ENCODE results near the gene NFYA. TPM values are rescaled to one million over a fixed set of nuclear protein-coding genes. Genes with fewer than 3 reads are reported as not detected.

NFYA gene
- total RNA-seq, 1 donor from 2014 or later: 23.9 TPM

DNA sequence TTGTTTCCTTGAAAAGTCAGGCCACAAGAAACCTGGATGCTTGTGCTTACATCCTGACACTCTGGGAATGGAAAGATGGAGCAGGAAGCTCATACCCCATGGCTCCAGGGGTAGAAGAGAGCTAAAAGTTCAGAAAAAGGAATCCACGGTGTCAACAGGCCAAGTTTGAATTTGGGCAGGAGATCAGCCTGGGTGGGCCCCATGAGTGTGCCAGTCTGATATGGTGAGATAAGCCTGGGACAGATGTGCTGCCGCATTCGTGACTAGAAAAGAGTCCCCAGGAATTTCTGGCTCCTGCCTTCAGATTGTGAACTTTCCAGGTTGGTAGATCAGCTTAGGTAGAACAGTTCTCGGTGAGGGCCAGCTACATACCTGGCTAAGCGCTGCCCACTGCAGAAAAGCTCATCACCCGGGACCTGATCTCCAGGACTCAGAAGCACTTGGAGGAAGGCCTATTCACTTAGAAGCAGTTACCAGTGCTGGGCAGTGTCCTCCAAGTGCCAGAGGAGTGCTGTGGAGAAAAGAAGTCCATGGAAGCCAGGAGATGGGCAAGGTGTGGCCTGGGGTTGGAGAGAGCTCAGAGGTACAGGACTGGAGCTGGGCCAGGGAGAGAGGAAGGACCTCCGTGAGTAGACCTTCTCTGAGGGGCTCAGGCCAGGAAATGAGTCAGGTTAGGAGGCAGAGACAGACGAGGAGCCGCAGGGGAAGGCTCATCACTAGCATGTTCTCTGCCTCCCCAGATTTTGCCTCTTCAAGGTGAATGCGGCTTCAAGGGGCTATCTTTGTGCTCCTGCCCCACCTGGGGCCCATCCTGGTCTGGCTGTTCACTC is 30.3 kb upstream of the NFYA start, which contains the start of gene TSPO2:
Gene TSPO2 (plus strand): TSS at position 242 of the 830 bp plus-strand sequence. CDS start 519 bp downstream, at position 761.
- Histone ChIP-seq H3K4me1 (no peaks in the 10 kb centered on the region), H3K27me3 (no peaks in the 10 kb centered on the region)

DNA sequence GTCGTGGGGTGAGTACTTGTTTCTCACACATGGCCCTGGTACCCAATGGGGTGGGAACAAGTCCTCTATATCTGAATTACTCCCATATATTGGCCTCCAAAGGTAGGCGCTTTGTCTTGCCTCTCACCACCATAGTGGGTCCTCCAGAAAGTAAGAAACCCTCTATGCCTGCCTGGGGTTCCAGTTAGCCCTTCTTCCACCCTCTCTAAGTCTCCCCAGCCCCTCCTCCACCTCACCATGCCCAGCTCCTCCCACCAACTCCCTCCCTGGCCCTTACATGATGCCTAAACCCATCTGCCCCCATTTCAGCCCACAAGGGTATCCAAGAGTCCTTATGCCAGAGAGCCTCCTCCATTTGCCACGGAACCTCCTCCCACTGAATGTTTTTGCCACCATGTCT is 29.6 kb upstream of the NFYA start:
- intact Hi-C loops (cut with DNase I): no loop called here
- H3K4me1 ChIP-seq: no peaks in the 10 kb centered on the region
- DNase-seq: no peak
- no peak for ATAC-seq
- H3K9me3 ChIP-seq: no peaks in the 10 kb centered on the region
- no peaks in the 10 kb centered on the region for H3K27me3 ChIP-seq
- no peak overlapping the region for H3K4me3 ChIP-seq
- TF ChIP-seq, protein P1, sequence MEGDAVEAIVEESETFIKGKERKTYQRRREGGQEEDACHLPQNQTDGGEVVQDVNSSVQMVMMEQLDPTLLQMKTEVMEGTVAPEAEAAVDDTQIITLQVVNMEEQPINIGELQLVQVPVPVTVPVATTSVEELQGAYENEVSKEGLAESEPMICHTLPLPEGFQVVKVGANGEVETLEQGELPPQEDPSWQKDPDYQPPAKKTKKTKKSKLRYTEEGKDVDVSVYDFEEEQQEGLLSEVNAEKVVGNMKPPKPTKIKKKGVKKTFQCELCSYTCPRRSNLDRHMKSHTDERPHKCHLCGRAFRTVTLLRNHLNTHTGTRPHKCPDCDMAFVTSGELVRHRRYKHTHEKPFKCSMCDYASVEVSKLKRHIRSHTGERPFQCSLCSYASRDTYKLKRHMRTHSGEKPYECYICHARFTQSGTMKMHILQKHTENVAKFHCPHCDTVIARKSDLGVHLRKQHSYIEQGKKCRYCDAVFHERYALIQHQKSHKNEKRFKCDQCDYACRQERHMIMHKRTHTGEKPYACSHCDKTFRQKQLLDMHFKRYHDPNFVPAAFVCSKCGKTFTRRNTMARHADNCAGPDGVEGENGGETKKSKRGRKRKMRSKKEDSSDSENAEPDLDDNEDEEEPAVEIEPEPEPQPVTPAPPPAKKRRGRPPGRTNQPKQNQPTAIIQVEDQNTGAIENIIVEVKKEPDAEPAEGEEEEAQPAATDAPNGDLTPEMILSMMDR (IDR thresholded peaks at IDR 0.05): no peak
- no peak overlapping the region for H3K27ac ChIP-seq
- no peaks in the 10 kb centered on the region for H3K36me3 ChIP-seq

More for the DNA sequence above, 30.3 kb upstream of the NFYA start, which contains the start of gene TSPO2:
- Histone ChIP-seq H3K36me3 (no peaks in the 10 kb centered on the region), H3K4me3 (no peak within 1 kb of the TSS), H3K27ac (no peak within 1 kb of the TSS), H3K9me3 (no peaks in the 10 kb centered on the region)
- DNase-seq (no peak), ATAC-seq (no peak)
- TF ChIP-seq, protein P1 (IDR thresholded peaks at IDR 0.05): no peak
- intact Hi-C loops (cut with DNase I): no loop called here

DNA sequence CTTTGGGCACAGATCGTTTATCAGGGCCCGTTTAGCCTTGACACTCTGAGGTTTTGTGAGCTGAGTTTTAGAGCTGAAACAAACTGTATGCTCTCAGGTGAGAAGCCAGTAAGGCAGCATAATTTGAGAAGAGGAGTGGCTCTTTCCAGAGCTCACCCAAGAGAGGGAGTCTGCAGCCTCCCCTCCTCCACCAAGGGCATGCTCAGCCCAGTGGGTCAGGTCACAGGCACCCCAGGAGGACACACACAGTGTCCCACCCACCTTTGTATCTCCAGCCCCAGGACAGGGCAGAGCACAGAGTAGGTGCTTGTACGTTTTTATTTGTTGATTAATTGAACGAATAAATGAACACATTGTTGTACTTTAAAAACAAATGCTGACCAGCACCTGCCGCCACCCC is 27.1 kb upstream of the NFYA start:
- Histone ChIP-seq H3K9me3 (no peaks in the 10 kb centered on the region), H3K27me3 (no peaks in the 10 kb centered on the region), H3K4me1 (no peaks in the 10 kb centered on the region), H3K4me3 (no peak overlapping the region), H3K27ac (no peak overlapping the region), H3K36me3 (no peaks in the 10 kb centered on the region)
- DNase-seq (no peak), ATAC-seq (no peak)
- intact Hi-C loops (cut with DNase I): no loop called here
- TF ChIP-seq, protein P1 (IDR thresholded peaks at IDR 0.05): no peak

DNA sequence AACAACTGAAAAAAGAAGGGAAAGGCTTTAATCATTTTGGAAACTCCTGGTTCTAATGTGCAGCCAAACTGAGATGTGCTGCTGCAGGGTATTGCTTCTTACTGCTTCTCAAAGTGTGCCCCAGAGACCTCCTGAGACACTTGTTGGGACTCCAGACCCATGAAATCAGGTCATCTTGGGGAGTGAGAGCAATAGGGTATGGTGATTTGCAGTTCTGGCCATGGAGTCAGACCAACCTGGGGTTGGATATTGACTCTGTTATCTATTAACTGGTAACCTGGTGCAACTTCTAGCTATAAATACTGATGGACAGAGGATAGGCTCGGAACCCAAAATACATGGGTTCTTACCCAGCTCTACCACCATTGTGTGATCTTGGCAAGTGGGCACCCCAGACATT is 26.7 kb upstream of the NFYA start:
- Histone ChIP-seq H3K27me3 (no peaks in the 10 kb centered on the region), H3K27ac (no peak overlapping the region), H3K36me3 (no peaks in the 10 kb centered on the region), H3K4me3 (no peak overlapping the region), H3K9me3 (no peaks in the 10 kb centered on the region), H3K4me1 (no peaks in the 10 kb centered on the region)
- DNase-seq (no peak), ATAC-seq (no peak)
- TF ChIP-seq, protein P1 (IDR thresholded peaks at IDR 0.05): no peak
- intact Hi-C loops (cut with DNase I): no loop called here

DNA sequence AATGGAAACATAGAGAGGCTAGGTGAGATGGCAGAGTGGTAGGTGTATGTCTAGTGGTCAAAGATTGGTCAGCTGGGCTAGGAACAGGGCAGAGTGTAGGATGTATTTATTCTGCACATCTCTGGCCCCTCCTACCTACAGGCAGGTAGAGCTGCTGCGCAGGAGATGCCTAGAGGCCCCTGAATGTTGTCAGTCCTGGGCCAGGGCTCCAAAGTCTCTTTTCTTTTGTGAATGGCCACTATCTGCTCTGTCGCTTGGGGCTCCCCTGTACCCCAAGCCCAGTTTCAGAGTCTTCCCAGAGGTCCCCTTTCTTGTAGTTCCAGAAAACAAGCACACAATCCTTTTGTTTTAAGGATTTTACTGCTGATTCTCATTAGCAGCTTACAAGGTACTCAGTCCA is 25.5 kb upstream of the NFYA start:
- Histone ChIP-seq H3K4me3 (no peak overlapping the region), H3K27me3 (no peaks in the 10 kb centered on the region), H3K36me3 (no peaks in the 10 kb centered on the region), H3K9me3 (no peaks in the 10 kb centered on the region), H3K27ac (no peak overlapping the region), H3K4me1 (no peaks in the 10 kb centered on the region)
- ATAC-seq: no peak
- intact Hi-C loops (cut with DNase I): no loop called here
- DNase-seq: no peak
- TF ChIP-seq, protein P1 (IDR thresholded peaks at IDR 0.05): no peak

All from upper lobe of right lung (tissue), 1 donor.